Progenitor cell of endocrine pancreas (in vitro differentiated cells): Measurements from ENCODE around the gene REXO1. TPM values are rescaled to one million over a fixed set of nuclear protein-coding genes. Genes with fewer than 3 reads are reported as not detected.
A peak's percentile ranks its signal among the peaks of the same experiment; 100 is the strongest.

Experiments used
- DNase-seq: peaks from one replicate; pipeline ENCODE4 v3.0.0; 2021; ENCODE audit warnings: low spot score; ENCODE audit not compliant: unreplicated experiment
- H3K27ac Mint-ChIP-seq: 2 replicates; pipeline ENCODE4 v1.8.0; 2021; ENCODE audit warnings: mild to moderate bottlenecking, moderate library complexity, mixed read lengths
- H3K27me3 Mint-ChIP-seq: 2 replicates; pipeline ENCODE4 v1.8.0; 2021; ENCODE audit warnings: mixed read lengths
- H3K36me3 Mint-ChIP-seq: 2 replicates; pipeline ENCODE4 v1.8.0; 2022; ENCODE audit warnings: mixed read lengths; ENCODE audit not compliant: insufficient read depth
- H3K4me1 Mint-ChIP-seq: 2 replicates; pipeline ENCODE4 v1.8.0; 2021; ENCODE audit warnings: low read depth, mixed read lengths
- H3K4me3 Mint-ChIP-seq: 2 replicates; pipeline ENCODE4 v1.8.0; 2021; ENCODE audit warnings: low read depth, mild to moderate bottlenecking, moderate library complexity, mixed read lengths
- H3K9me3 Mint-ChIP-seq: 2 replicates; pipeline ENCODE4 v1.8.0; 2021; ENCODE audit warnings: low read depth, mixed read lengths
- CTCF ChIP-seq: fragments of 200-600 bp; sonication (generic); IDR thresholded peaks from one replicate; pipeline ENCODE4 v1.5.0; 2021; ENCODE audit warnings: antibody characterized with exemption, mild to moderate bottlenecking; ENCODE audit not compliant: unreplicated experiment
- total RNA-seq: library from RNA; stranded (reverse); gene quantifications from 2 replicates; pipeline ENCODE4 v1.2.1, GENCODE V29; 2021

The REXO1 gene
- total RNA-seq, 1 donor from 2014 or later = 42.8 TPM

GRCh38 chr19:1785310-1785709 is 63.0 kb downstream of the REXO1 start:
- Mint-ChIP-seq H3K4me1 (peaks cover 4% of the 10 kb centered on the region), H3K27ac (no peak overlapping the region), H3K36me3 (peaks cover 6% of the 10 kb centered on the region), H3K27me3 (peaks cover 21% of the 10 kb centered on the region), H3K4me3 (no peak overlapping the region), H3K9me3 (no peaks in the 10 kb centered on the region)
- TF ChIP-seq CTCF = no peak
- DNase-seq = no peak

- H3K9me3 Mint-ChIP-seq = no peaks in the 10 kb centered on the region
- H3K36me3 Mint-ChIP-seq = peaks cover 6% of the 10 kb centered on the region
- no peak for DNase-seq
- H3K27ac Mint-ChIP-seq = no peak overlapping the region
- H3K4me3 Mint-ChIP-seq = no peak overlapping the region
- peaks cover 30% of the 10 kb centered on the region for H3K27me3 Mint-ChIP-seq
- no peak for TF ChIP-seq CTCF
- peaks cover 8% of the 10 kb centered on the region for H3K4me1 Mint-ChIP-seq
Observed at GRCh38 chr19:1783874-1784273, 64.4 kb downstream of the REXO1 start.

- H3K27me3 Mint-ChIP-seq = peaks cover 35% of the 10 kb centered on the region
- no peak overlapping the region for H3K27ac Mint-ChIP-seq
- H3K36me3 Mint-ChIP-seq = peaks cover 6% of the 10 kb centered on the region
- no peak overlapping the region for H3K4me3 Mint-ChIP-seq
- no peak for DNase-seq
- H3K9me3 Mint-ChIP-seq = no peaks in the 10 kb centered on the region
- TF ChIP-seq CTCF = no peak
- peaks cover 8% of the 10 kb centered on the region for H3K4me1 Mint-ChIP-seq
Observed at GRCh38 chr19:1783354-1783753, 64.9 kb downstream of the REXO1 start.

GRCh38 chr19:1782521-1782920 is 65.8 kb downstream of the REXO1 start:
- no peaks in the 10 kb centered on the region for H3K9me3 Mint-ChIP-seq
- H3K36me3 Mint-ChIP-seq = peaks cover 6% of the 10 kb centered on the region
- H3K4me3 Mint-ChIP-seq = no peak overlapping the region
- DNase-seq = no peak
- no peak overlapping the region for H3K27ac Mint-ChIP-seq
- no peak for TF ChIP-seq CTCF
- H3K27me3 Mint-ChIP-seq = peaks cover 40% of the 10 kb centered on the region
- peaks cover 8% of the 10 kb centered on the region for H3K4me1 Mint-ChIP-seq

- no peak overlapping the region for H3K4me3 Mint-ChIP-seq
- peaks cover 12% of the 10 kb centered on the region for H3K36me3 Mint-ChIP-seq
- H3K9me3 Mint-ChIP-seq = no peaks in the 10 kb centered on the region
- peaks cover 8% of the 10 kb centered on the region for H3K4me1 Mint-ChIP-seq
- TF ChIP-seq CTCF = peak; percentile 33
- peaks cover 47% of the 10 kb centered on the region for H3K27me3 Mint-ChIP-seq
- no peak overlapping the region for H3K27ac Mint-ChIP-seq
- no peak for DNase-seq
Observed at GRCh38 chr19:1780272-1780958, 67.9 kb downstream of the REXO1 start.
